Hippocampal formation (tissue), 2 donors: ENCODE data around the gene CSTB.

ENCODE experiments used
- DNase-seq, 2 donors: peaks; one replicate each; lab custom pipeline; 2025; lab: John Stamatoyannopoulos, UW

The CSTB gene

GRCh38 chr21:43731476-43731875 lies 44.6 kb downstream of the CSTB start:
- no peak for DNase-seq

- DNase-seq: peak; percentile 78 to 79
These were observed 47.4 kb downstream of the CSTB start for GRCh38 chr21:43728467-43729390.

GRCh38 chr21:43728154-43728466 lies 48.0 kb downstream of the CSTB start:
- peak in 1 of 2 donors; percentile 58 for DNase-seq

DNA sequence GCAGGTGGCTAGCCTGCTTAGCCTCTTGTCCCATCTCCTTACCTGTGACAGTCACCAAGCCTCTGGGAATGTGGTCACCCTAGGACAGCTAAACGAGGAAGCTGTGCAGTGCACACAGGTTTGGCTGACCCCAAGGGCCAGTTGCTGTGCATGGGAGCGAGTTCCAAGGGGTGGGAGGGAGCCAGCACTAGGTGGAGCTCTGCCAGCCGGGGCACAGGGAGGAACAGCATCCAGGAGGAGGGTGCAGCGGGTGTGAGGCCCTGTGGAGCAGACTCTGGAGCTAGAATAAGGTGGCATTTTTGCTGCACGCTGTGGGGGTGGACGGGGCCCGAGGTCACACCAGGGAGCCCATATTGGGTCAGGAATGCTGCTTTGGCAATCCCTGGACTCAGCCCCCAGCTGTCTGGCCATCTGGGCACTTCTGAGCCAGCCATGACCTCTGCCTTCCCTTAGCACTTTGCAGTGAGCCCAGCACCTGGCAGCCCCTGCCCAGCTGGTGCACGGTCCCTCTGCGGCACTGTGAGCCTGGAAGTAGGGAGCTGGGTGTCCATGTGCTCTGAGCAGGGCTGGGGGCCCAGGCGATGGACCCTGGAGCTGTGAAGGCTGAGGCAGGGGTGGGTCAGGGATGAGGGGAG lies 48.5 kb downstream of the CSTB start:
- no peak for DNase-seq

DNA sequence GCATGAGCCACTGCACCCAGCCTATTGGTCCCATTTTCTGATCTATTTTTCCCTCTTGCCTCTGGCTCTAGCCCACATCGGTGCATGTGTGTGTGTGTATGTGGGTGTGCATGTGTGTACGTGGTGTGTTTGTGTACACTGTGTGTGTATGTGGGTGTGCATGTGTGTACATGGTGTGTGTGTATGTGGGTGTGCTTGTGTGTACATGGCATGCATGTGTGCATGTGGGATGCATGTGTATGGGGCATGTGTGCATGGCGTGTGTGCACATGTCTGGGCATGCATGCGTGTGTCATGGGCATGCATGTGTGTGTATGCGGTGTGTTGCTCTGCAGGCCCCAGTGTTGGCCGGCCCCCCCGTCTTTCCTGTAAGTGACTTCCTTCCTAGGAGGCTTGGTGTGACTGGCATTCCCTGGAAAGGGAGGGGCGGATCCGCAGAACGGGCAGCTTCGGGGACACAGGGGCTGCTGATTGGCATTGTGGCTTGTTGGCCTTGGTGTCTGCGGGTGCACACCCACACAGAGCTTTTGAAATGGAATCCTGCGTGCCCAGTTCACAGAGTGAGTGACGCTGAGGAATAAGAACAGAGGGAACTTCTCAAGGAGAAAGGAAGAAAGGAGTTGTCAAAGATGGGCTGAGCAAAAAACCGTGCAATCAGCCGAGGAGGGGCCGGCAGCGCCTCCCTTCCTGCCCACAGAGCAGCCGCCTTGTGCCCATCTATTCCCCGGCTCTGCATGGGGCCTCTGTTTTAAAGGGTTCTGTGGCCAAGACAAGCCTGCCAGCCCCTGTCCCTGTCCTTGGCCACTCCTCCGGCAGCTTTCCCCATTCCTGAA lies 49.2 kb downstream of the CSTB start:
- no peak for DNase-seq
